ENCODE data around the gene SH3BP1.
"Not testable (repeated sequence)": the region's sequence is repeated elsewhere in the genome, so short reads cannot be mapped to it uniquely, and the experiment has no call there.

The SH3BP1 gene

GRCh38 chr22:37679670-37680069 is 40.2 kb downstream of the SH3BP1 start:
- no peak for DNase-seq (ENCODE audit: low read depth)

DNA sequence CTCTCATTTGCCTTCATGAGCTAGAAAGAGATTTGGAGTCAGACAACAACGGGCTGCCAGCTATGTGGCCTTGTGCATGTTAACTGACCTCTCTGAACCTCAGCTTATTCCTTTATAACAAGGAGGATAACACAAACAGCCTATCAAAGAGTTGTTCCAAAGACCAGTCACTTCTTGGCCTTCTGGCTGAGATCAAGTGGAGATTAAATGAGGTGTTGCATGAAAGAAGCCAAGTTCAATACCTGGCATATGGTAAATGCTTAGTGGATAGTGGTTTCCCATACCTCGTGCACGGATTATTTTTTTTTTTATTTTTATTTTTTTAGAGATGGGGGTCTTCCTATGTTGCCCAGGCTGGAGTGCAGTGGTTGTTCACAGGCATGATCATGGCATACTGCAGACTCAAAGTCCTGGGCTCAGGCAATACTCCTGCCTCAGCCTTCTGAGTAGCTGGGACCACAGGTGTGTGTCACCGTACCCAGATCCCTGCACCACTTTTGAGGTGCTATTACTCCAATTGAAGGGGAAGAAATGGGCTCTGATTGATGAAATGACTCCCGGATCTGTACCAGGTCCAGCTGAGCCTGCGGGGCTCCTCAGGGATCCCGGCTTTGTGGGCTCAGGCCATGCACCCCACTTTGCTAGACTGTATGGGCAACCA is 40.9 kb downstream of the SH3BP1 start:
- no peak for DNase-seq (ENCODE audit: low read depth)

GRCh38 chr22:37681001-37681424 is 41.5 kb downstream of the SH3BP1 start:
- DNase-seq (ENCODE audit: low read depth): no peak

GRCh38 chr22:37681556-37682049 is 42.1 kb downstream of the SH3BP1 start:
- DNase-seq (ENCODE audit: low read depth): peak; percentile 59

DNA sequence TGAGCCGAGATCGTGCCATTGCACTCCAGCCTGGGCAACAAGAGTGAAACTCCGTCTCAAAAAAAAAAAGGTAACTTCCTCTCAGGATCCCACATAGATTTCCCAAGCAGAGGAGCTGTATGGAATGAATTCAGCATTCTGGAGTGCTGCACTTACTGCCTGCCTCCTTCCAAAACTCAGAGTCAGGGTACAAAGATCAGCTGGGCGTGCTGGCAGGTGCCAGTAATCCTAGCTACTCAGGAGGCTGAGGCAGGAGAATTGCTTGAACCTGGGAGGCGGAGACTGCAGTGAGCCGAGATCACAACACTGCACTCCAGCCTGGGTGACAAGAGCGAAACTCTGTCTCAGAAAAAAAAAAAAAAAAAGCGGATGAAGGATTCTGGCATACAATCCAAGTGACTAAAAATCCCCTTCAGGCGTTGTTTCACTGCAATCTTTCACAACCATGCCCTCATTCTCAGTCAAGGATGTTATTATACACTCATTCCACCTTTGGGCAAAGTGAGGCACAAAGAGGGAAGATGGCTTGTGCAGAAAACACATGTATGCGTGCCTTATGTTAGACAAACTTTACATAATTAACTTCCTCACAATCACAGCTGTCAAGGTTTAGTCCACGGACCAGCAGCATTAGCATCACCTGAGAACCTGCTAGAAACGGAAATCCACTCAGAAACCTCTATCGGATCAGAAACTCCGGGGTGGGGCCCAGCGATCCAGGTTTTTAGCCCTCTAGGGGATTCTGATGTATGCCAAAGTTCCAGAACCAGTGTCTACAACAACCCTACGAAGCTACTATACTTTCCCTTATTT is 45.5 kb downstream of the SH3BP1 start:
- no peak for DNase-seq (ENCODE audit: low read depth)

DNA sequence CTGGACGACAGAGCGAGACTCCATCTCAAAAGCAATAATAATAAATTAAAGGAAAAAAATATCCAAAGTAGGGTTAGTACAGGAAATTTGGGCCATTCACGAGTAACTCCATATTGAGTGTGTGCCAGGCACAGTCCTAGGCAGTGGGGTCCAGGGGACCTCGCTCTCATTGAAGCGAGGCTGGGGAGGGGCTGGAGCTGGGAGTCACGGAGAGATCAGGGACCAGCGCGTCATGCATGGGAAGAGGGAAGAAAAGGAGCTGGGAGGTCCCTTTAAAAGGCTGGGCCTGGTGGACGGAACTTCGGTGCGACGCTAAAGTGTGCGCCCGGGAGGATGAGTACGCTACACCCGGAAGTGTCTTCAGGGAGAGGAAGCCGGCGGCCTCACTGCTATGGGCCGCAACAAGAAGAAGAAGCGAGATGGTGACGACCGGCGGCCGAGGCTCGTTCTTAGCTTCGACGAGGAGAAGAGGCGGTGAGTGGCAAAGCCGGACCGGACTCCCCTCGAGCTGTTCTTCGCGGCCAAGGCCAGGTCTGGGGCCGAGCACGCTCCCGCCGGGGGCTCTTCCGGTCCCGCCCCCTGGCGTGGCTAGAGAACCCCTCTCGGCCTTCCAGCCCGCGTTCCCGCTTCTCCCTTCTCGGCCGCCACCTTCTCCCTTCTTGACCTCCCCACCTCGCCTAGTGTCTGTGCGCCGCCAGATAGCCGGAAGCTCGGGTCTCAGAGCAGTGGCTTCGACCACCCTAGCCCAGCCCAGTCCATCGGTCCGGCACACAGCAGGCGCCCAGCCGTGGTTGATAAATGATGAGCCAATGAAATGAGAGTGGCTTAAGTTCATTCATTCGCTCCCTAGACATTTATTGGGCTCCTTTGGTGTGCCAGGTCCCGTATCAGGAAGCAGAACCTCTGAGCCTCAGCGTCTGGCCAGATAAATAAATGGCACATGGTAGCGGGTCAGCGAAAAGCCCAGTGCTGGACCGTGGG is 46.8 kb downstream of the SH3BP1 start, which contains the start of gene NOL12:
NOL12 (plus strand) TSS at position 342 of the 981 bp plus-strand sequence; CDS start at position 392, 50 bp downstream.
- DNase-seq (ENCODE audit: low read depth): peak; percentile 56

DNA sequence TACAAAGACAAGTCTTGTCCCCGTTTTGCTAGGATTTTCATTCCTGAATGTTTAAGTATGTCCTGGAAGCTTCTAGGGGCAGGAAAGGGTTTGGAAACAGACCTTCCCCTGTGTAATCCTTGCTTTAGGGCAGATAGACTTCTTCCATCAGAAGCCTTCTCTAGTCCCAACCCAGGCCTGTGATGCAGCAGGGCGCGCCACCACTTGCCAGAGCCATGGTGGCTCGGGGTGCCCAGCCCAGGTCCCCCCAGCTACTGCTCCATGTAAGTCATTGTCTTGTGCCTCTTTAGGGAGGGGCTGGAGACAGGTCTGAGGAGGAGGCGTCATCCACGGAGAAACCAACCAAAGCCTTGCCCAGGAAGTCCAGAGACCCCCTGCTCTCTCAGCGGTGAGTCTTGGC is 50.9 kb downstream of the SH3BP1 start:
- no peak for DNase-seq (ENCODE audit: low read depth)

DNA sequence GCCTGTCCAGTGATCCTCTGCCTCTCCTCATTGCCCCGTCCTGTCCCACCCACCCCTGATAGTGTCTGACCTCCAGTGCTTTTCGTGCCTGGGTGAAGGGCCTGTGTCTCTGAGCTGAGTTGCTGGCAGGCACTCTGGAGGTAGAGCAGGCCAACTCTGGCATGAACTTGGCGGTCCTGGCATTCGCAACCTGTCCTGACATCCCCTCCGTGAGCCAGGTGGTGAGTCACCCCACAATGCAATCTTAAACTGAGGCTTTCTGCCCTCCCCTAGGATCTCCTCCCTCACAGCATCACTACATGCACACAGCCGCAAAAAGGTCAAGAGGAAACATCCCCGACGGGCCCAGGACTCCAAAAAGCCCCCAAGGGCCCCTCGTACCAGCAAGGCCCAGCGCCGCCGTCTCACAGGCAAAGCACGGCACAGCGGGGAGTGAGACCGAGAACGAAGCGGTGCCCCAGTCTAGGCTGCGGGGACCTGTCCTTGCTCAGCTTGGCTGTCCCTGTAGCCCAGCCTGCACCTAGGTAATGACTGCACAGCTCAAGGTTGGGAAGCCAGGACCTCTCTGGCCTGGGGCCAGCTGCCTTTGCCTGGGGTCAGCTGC is 51.5 kb downstream of the SH3BP1 start:
- no peak for DNase-seq (ENCODE audit: low read depth)

DNA sequence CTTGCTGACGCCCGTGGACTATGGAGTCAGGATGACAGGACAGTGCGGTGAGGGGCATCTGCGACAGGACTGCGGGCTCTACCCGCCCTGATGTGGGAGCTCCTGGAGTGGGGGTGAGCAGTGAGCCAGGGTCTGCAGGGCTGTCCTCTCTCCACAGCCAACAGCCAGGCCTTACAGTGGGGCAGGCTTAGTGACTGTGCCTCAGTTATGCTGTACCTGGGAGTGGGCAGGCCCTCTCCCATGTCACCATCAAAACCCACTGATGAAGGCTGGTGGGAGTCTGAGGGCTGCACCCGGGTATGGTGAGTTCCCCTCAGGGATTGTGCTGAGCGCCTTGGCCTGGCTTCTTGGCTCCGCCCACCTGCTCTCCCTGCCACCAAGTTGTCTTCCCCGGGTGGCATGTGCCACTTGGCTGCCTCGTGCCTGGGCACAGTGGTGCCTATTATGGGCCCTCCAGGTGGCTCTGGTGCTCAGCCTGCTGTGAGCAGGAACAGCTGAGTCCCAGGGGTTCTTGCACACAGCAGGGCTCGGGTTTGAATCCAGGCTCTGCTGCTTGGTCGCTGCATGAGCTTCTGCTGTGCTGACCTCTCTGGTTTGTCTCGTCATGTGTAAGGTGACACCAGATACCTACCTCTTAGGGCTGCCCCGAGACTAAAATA is 53.3 kb downstream of the SH3BP1 start:
- no peak for DNase-seq (ENCODE audit: low read depth)

- DNase-seq (ENCODE audit: low read depth): not testable (repeated sequence)
Observed at GRCh38 chr22:37694131-37694530, 54.7 kb downstream of the SH3BP1 start.

GRCh38 chr22:37696260-37696656 is 56.8 kb downstream of the SH3BP1 start:
- not testable (repeated sequence) for DNase-seq (ENCODE audit: low read depth)

DNA sequence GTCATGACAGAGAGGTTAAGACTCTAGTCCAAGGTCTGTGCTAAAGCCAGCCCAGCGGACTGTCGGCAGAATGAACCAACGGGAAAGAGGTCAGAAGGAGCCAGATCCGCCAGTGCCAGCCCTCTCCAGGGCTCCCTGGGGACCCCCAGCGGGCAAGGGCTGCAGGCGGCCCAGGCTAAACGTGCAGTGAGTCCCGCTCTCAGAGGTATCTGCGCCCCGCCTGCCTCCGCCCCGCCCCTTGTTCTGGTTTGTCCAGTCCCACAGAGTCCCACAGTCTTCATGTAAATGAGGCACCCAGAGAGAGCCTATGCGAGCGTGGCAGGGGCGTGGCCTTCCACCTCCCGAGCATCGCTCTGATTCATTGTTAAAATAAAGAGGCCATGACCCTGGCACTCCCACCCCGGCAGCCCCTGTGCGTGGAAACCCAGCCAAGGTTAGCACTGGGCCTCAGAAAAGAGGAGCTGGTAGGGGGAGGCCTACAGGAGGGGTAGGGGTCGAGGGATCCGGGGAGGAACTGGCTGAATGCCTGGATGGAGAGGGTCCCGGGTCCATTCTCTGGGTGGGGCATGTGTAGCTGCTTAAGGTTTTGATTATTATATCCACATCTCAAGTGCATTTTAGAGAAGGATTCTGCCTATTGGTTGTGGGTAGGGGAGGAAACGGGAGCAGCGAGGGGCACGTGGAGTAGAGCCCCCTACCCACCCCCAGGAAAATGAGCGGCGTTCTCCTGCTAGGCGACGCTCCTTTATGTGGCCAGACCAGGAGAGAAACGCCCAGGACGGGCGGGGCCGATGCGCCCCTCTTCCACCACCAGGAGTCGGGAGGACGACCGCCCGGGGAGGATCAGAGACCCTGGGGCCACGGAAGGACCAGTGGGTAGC is 57.4 kb downstream of the SH3BP1 start, which contains the start of gene TRIOBP:
TRIOBP (plus strand) TSS at position 392 of the 881 bp plus-strand sequence. CDS start 4,318 bp downstream, outside the sequence.
- DNase-seq (ENCODE audit: low read depth): peak; percentile 65

GRCh38 chr22:37697538-37697835 is 58.0 kb downstream of the SH3BP1 start:
- DNase-seq (ENCODE audit: low read depth): no peak

GRCh38 chr22:37701141-37701786 is 61.8 kb downstream of the SH3BP1 start:
- no peak for DNase-seq (ENCODE audit: low read depth)

DNA sequence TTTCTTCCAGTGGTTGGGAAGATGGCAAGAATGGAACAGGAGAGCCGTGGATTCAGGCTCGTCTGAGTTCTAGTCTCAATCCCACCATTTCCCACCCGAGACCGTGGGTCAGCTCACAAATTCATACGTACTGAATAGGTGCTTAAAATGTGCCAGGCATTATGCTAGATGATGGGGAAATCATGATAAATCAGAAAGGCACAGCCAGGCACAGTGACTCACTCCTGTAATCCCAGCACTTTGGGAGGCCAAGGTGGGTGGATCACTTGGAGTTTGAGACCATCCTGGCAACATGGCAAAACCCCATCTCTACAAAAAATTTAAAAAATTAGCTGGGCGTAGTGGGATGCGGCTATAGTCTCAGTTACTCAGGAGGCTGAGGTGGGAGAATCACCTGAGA is 64.4 kb downstream of the SH3BP1 start:
- no peak for DNase-seq (ENCODE audit: low read depth)

DNA sequence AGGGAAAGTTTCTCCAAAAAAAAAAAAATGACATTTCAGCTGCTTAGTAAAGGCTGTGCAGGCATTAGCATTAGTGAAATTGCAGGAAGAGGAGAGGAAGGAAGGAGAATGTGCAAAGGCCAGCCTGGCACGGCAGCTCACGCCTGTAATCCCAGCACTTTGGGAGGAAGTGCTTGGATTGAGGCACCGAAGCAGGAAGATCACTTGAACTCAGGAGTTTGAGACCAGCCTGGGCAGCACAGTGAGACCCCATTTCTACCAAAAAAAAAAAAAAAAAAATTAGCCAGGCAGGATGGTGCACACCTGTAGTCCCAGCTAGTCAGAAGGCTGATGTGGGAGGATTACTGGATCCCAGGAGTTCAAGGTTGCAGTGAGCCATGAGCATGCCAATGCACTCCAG is 65.2 kb downstream of the SH3BP1 start:
- no peak for DNase-seq (ENCODE audit: low read depth)

DNA sequence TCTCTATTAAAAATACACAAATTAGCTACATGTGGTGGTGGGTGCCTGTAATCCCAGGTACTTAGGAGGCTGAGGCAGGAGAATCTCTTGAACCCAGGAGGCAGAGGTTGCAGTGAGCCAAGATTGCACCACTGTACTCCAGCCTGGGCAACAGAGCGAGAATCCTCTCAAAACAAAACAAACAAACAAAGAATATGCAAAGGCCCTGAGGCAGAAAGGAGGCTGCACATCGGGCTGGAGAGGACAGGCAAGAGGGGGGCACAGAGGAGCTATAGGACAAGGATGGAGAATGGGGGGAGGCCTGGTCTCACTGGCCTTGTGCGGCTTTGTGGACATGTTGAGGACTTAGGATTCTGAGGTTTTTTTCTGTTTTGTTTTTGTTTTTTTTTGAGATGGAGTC is 65.7 kb downstream of the SH3BP1 start:
- no peak for DNase-seq (ENCODE audit: low read depth)

All from stimulated activated CD8-positive, alpha-beta memory T cell treated with anti-CD3 and anti-CD28 coated beads, Interleukin-12 subunit alpha, Interleukin-12 subunit beta, amount 100 ng/mL, for 1 hour (primary cell).